Panc1 (cell line): ENCODE results near the gene CHKB. TPM values are rescaled to one million over a fixed set of nuclear protein-coding genes. Genes with fewer than 3 reads are reported as not detected.

Source experiments
- ATAC-seq: fragments of 200-7000 bp; cut with Tn5 transposase; 2 replicates; pipeline ENCODE4 v1.9.1; 2020; ENCODE audit warnings: mild to moderate bottlenecking, moderate library complexity
- BruUV-seq: library from RNA; stranded (reverse); fragments of 400-500 nt; replicated peaks from 2 replicates; lab custom pipeline; 2021; lab: Mats Ljungman, UMichigan
- CTCF ChIA-PET: fragments of 300-600 bp; sonication (Branson Sonifier 250); formaldehyde crosslinking; loops from one replicate; lab custom pipeline; 2022; ENCODE audit warnings: antibody characterized with exemption; lab: Charles Lee
- POLR2A ChIA-PET: fragments of 300-600 bp; sonication (Branson Sonifier 250); formaldehyde crosslinking; loops from one replicate; lab custom pipeline; 2022; ENCODE audit warnings: antibody characterized with exemption; lab: Charles Lee
- DNase-seq: peaks from one replicate; pipeline ENCODE4 v3.0.0-alpha.2; 2010; ENCODE audit warnings: low read depth, low spot score
- H3K27ac ChIP-seq: 2 replicates; pipeline ENCODE4 v1.5.1; 2011; ENCODE audit warnings: mild to moderate bottlenecking, low read length, inconsistent platforms
- H3K27me3 ChIP-seq: fragments of 200-500 bp; sonication (Bioruptor generic); 2 replicates; pipeline ENCODE4 v1.6.0; 2014; ENCODE audit warnings: low read length, inconsistent platforms; ENCODE audit not compliant: control insufficient read depth, insufficient read depth
- H3K36me3 ChIP-seq: fragments of 200-500 bp; sonication (Bioruptor generic); 2 replicates; pipeline ENCODE4 v1.5.1; 2014; ENCODE audit warnings: inconsistent platforms, mild to moderate bottlenecking, low read length, moderate library complexity; ENCODE audit not compliant: control insufficient read depth, insufficient read depth
- H3K4me1 ChIP-seq: 2 replicates; pipeline ENCODE4 v1.5.1; 2011; ENCODE audit warnings: inconsistent platforms, mild to moderate bottlenecking, low read length, moderate library complexity; ENCODE audit not compliant: control insufficient read depth, insufficient read depth
- H3K4me3 ChIP-seq, 2 experiments: 2 replicates each; pipeline ENCODE4 v1.5.1; 2011 to 2012; ENCODE audit warnings: low read depth in 2 of 2, low read length in 2 of 2, mild to moderate bottlenecking in 2 of 2, inconsistent platforms in 1 of 2, moderate library complexity in 1 of 2
- H3K9me3 ChIP-seq: fragments of 200-500 bp; sonication (Bioruptor generic); 2 replicates; pipeline ENCODE4 v1.5.1; 2014; ENCODE audit warnings: low read depth, mild to moderate bottlenecking, inconsistent platforms, low read length, moderate library complexity; ENCODE audit not compliant: control insufficient read depth, insufficient read depth
- POLR2AphosphoS5 ChIP-seq: IDR thresholded peaks from 2 replicates; pipeline ENCODE4 v1.6.1; 2012; ENCODE audit warnings: mild to moderate bottlenecking, low read depth, low read length, moderate library complexity
- REST ChIP-seq, 2 experiments: IDR thresholded peaks; 2 replicates each; pipeline ENCODE4 v1.6.1; 2011 to 2012; ENCODE audit warnings: low read depth in 2 of 2, control low read depth in 1 of 2, low read length in 1 of 2, mild to moderate bottlenecking in 1 of 2, moderate library complexity in 1 of 2; ENCODE audit not compliant: insufficient read depth in 1 of 2
- SIN3A ChIP-seq: IDR thresholded peaks from 2 replicates; pipeline ENCODE4 v1.6.1; 2012; ENCODE audit warnings: low read depth, mild to moderate bottlenecking, low read length, moderate library complexity, borderline replicate concordance; ENCODE audit not compliant: insufficient read depth
- TCF7L2 ChIP-seq: IDR thresholded peaks from 2 replicates; pipeline ENCODE4 v1.6.1; 2011; ENCODE audit warnings: mild to moderate bottlenecking, low read depth, low read length, inconsistent platforms
- in situ Hi-C: cut with HindIII; loops from 2 replicates; pipeline ENCODE4 v1.10.0; 2016; ENCODE audit warnings: low sequenced_read_pairs, low pct_unique_long_range_greater_than_20kb
- intact Hi-C: fragments of 100-400 bp; cut with micrococcal nuclease; formaldehyde crosslinking; loops from one replicate; pipeline ENCODE4 v1.10.0; 2022; ENCODE audit not compliant: unreplicated experiment
- total RNA-seq: library from RNA; stranded (reverse); gene quantifications from one replicate; pipeline ENCODE4 v1.2.1, GENCODE V29; 2021; ENCODE audit not compliant: unreplicated experiment
- TF ChIP-seq, protein P1 (sequence below): fragments of 450-650 bp; IDR thresholded peaks from 2 replicates; pipeline ENCODE4 v1.5.1; 2017; ENCODE audit warnings: mild to moderate bottlenecking

The CHKB gene
- total RNA-seq, 1 experiment from 2014 or later = 43.5 TPM

DNA sequence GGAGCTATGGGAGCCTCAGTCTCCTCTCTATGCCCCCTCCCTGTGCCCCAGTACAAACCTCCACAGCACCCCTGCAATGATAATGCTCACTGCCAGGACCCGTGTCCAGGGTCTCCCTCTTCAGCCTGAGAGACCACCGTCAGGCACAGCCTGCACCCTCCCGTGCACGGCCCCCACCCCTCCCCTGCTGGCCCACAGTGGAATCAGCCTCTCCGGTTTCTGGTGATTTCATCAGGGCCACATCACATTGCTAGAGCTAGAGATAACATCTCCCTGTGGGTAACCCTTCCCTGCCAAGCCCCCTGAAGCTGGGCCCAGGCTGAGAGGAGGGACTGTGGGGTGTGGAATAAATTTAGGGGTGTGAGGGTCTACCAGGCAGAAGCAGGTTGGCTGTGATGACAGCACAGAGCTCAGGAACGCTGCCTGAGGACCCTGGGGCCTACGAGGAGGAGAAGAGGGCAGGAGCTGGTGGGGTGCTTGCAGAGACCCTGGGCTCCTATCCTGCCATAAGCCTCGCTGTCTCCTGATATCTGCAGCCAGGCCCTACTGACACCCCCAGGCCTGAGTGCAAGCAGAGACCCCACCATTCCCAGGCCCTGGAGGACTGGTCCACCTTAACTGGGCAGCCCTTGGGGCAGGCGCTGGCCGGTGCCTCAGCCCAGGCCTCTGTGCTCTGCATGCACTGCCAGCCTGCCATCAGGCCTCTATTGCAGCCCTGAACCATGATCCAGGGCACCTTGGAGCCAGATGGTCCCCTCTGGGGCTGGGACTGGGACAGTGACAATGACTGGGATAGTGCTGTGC is 36.9 kb downstream of the CHKB start, which contains the start of gene KLHDC7B:
TSS of gene KLHDC7B (plus strand) at position 378 of the 804 bp plus-strand sequence. CDS start at position 723, 345 bp downstream.
- CTCF ChIA-PET = no interaction called here

GRCh38 chr22:50544746-50545253 is 37.8 kb downstream of the CHKB start:
- Histone ChIP-seq H3K36me3 (no peaks in the 10 kb centered on the region), H3K27me3 (no peaks in the 10 kb centered on the region), H3K27ac (peak overlapping the region; percentile 68; the same call in 1 of the 2 replicates), H3K4me1 (peaks cover 14% of the 10 kb centered on the region), H3K4me3 (no peak overlapping the region), H3K9me3 (no peaks in the 10 kb centered on the region)
- in situ Hi-C loops = no loop called here
- ChIA-PET CTCF (no interaction called here), POLR2A (no interaction called here)
- no TSS peak for BruUV-seq
- intact Hi-C loops = no loop called here
- no peak for DNase-seq
- TF ChIP-seq SIN3A (no peak), TCF7L2 (no peak), POLR2AphosphoS5 (no peak)
- peak; percentile 63 for ATAC-seq

More for the DNA sequence above, 36.9 kb downstream of the CHKB start, which contains the start of gene KLHDC7B:
- TF ChIP-seq, protein P1, sequence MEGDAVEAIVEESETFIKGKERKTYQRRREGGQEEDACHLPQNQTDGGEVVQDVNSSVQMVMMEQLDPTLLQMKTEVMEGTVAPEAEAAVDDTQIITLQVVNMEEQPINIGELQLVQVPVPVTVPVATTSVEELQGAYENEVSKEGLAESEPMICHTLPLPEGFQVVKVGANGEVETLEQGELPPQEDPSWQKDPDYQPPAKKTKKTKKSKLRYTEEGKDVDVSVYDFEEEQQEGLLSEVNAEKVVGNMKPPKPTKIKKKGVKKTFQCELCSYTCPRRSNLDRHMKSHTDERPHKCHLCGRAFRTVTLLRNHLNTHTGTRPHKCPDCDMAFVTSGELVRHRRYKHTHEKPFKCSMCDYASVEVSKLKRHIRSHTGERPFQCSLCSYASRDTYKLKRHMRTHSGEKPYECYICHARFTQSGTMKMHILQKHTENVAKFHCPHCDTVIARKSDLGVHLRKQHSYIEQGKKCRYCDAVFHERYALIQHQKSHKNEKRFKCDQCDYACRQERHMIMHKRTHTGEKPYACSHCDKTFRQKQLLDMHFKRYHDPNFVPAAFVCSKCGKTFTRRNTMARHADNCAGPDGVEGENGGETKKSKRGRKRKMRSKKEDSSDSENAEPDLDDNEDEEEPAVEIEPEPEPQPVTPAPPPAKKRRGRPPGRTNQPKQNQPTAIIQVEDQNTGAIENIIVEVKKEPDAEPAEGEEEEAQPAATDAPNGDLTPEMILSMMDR = no peak
- TF ChIP-seq TCF7L2 (no peak), SIN3A (no peak), REST (IDR thresholded peaks at IDR 0.05; ENCODE audit: insufficient read depth in 1 of 2, low read depth in 2 of 2, low read length in 1 of 2) (no peak), POLR2AphosphoS5 (no peak)
- intact Hi-C loops (no loop called here), in situ Hi-C loops (no loop called here)
- H3K9me3 ChIP-seq = no peaks in the 10 kb centered on the region
- H3K4me1 ChIP-seq = peaks cover 14% of the 10 kb centered on the region
- no peaks in the 10 kb centered on the region for H3K27me3 ChIP-seq
- BruUV-seq = no TSS peak
- H3K27ac ChIP-seq = peak within 1 kb of the TSS; percentile 68; the same call in 1 of the 2 replicates
- no peak within 1 kb of the TSS for H3K4me3 ChIP-seq
- no peaks in the 10 kb centered on the region for H3K36me3 ChIP-seq
- ATAC-seq (0 out of 2 replicates have a peak, but pooled peaks have one; percentile 31), DNase-seq (no peak)
- POLR2A ChIA-PET = interaction anchor here (0.6 kb wide), 1 partner anchor 12 kb away, joined by 5 read pairs; no protein-coding TSS in a partner anchor
